Esophagus muscularis mucosa (tissue), 3 donors: ENCODE measurements around the gene CHMP1A.

Source experiments
- POLR2A ChIP-seq: fragments of 450-650 bp; IDR thresholded peaks from one replicate; pipeline ENCODE4 v1.6.1; 2017; ENCODE audit warnings: antibody characterized with exemption, moderate library complexity, mild to moderate bottlenecking, low read depth
- TF ChIP-seq, protein P1 (sequence below), 3 experiments: fragments of 200-600 bp in 2 of 3; fragments of 450-650 bp in 1 of 3; sonication (generic) in 2 of 3; IDR thresholded peaks; one replicate each; pipeline ENCODE4 v1.5.1; 2017 to 2019; ENCODE audit warnings: antibody characterized with exemption in 3 of 3, mild to moderate bottlenecking in 2 of 3, moderate library complexity in 1 of 3

DNA sequence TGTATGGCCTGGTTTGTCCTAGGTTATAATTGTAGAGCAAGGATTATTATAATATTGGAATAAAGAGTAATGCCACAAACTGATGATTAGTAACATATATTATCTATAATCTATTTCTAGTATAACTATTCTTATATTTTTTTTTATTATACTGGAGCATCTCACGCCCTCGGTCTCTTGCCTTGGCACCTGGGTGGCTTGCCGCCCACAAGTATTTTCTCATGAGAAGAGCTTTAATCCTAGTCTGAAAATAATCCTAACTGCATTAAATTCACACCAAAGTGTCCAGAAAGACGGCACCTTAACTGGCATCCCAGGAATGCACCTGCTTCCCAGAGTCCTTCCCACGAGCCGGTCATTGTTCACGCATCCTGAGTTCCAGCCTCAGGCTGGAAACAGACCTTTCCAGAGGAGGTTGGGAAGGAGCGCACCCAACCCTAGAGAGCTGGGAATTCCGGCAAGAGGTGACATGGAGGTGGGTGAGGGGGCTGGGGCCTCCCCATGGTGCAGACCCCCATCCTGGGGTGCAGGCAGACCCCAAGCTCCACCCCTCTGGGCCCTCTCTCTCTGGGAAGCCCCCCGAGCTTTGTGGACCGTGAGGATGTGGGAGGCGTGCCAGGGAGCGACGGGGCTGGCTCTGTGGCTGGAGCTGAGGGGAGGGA is 15.9 kb downstream of the CHMP1A start:
- TF ChIP-seq, protein P1, sequence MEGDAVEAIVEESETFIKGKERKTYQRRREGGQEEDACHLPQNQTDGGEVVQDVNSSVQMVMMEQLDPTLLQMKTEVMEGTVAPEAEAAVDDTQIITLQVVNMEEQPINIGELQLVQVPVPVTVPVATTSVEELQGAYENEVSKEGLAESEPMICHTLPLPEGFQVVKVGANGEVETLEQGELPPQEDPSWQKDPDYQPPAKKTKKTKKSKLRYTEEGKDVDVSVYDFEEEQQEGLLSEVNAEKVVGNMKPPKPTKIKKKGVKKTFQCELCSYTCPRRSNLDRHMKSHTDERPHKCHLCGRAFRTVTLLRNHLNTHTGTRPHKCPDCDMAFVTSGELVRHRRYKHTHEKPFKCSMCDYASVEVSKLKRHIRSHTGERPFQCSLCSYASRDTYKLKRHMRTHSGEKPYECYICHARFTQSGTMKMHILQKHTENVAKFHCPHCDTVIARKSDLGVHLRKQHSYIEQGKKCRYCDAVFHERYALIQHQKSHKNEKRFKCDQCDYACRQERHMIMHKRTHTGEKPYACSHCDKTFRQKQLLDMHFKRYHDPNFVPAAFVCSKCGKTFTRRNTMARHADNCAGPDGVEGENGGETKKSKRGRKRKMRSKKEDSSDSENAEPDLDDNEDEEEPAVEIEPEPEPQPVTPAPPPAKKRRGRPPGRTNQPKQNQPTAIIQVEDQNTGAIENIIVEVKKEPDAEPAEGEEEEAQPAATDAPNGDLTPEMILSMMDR (IDR thresholded peaks at IDR 0.05) = no peak
- TF ChIP-seq POLR2A = no peak
